OCI-LY3 (cell line): Measurements from ENCODE around the gene AMIGO2.

Source experiments
- H2AFZ ChIP-seq: fragments of 200-600, 300-600 bp; shearing (Covaris generic); 2 replicates; pipeline ENCODE4 v1.6.0; 2014; ENCODE audit warnings: antibody characterized with exemption, low read depth, low read length
- H3K27ac ChIP-seq: fragments of 200-600, 300-600 bp; sonication (generic); 2 replicates; pipeline ENCODE4 v1.5.1; 2014; ENCODE audit warnings: mild to moderate bottlenecking, low read length, moderate library complexity, mixed read lengths
- H3K27me3 ChIP-seq: fragments of 200-600, 300-600 bp; sonication (generic); 2 replicates; pipeline ENCODE4 v1.6.1; 2014; ENCODE audit warnings: low read depth, low read length, mixed read lengths
- H3K36me3 ChIP-seq: fragments of 200-600, 300-600 bp; sonication (generic); replicated peaks from 2 replicates; pipeline ENCODE3; 2014; ENCODE audit warnings: low read depth, low read length, mixed read lengths
- H3K4me1 ChIP-seq: fragments of 300-600, 200-600 bp; sonication (generic); 2 replicates; pipeline ENCODE4 v1.6.1; 2014; ENCODE audit warnings: low read length, mixed read lengths
- H3K4me2 ChIP-seq: fragments of 200-600, 300-600 bp; sonication (generic); 2 replicates; pipeline ENCODE4 v1.6.1; 2014; ENCODE audit warnings: low read length, mixed read lengths
- H3K4me3 ChIP-seq: fragments of 300-600, 200-600 bp; sonication (generic); 2 replicates; pipeline ENCODE4 v1.5.1; 2014; ENCODE audit warnings: antibody characterized with exemption, mild to moderate bottlenecking, low read length, moderate library complexity
- H3K79me2 ChIP-seq: fragments of 300-600, 200-600 bp; shearing (Covaris generic); 2 replicates; pipeline ENCODE4 v1.6.1; 2014; ENCODE audit warnings: mild to moderate bottlenecking, low read length, mixed read lengths
- H3K9ac ChIP-seq: fragments of 300-600, 200-600 bp; shearing (Covaris generic); 2 replicates; pipeline ENCODE4 v1.6.0; 2014; ENCODE audit warnings: mild to moderate bottlenecking, low read length, moderate library complexity
- H3K9me3 ChIP-seq: fragments of 200-600, 300-600 bp; shearing (Covaris generic); 2 replicates; pipeline ENCODE4 v1.6.1; 2014; ENCODE audit warnings: low read length, mixed read lengths; ENCODE audit not compliant: insufficient read depth
- H4K20me1 ChIP-seq: fragments of 200-600, 300-600 bp; sonication (generic); 2 replicates; pipeline ENCODE4 v1.6.1; 2016; ENCODE audit warnings: low read length, mixed read lengths; ENCODE audit not compliant: insufficient read depth
- CTCF ChIP-seq: fragments of 200-600, 300-600 bp; sonication (generic); IDR thresholded peaks from 2 replicates; pipeline ENCODE4 v1.5.1; 2014; ENCODE audit warnings: antibody characterized with exemption, low read length, low read depth
- EZH2phosphoT487 ChIP-seq: fragments of 200-600 bp; shearing (Covaris generic); IDR thresholded peaks from 2 replicates; pipeline ENCODE4 v1.6.1; 2018; ENCODE audit warnings: antibody characterized with exemption, mixed run types, low read depth

The AMIGO2 gene

GRCh38 chr12:47098099-47098498 lies 18.3 kb upstream of the AMIGO2 start:
- Histone ChIP-seq H3K27ac (no peak overlapping the region), H4K20me1 (no peaks in the 10 kb centered on the region), H3K9ac (no peak overlapping the region), H2AFZ (no peak overlapping the region), H3K4me1 (no peaks in the 10 kb centered on the region), H3K4me3 (no peak overlapping the region), H3K79me2 (no peaks in the 10 kb centered on the region), H3K9me3 (no peaks in the 10 kb centered on the region), H3K36me3 (no peaks in the 10 kb centered on the region), H3K27me3 (no peaks in the 10 kb centered on the region), H3K4me2 (no peak overlapping the region)
- no peak for TF ChIP-seq EZH2phosphoT487
- no peak for TF ChIP-seq CTCF

GRCh38 chr12:47097276-47097896 lies 17.6 kb upstream of the AMIGO2 start:
- no peaks in the 10 kb centered on the region for H3K27me3 ChIP-seq
- H3K4me2 ChIP-seq, result no peak overlapping the region
- H3K4me3 ChIP-seq, result no peak overlapping the region
- no peak for TF ChIP-seq CTCF
- no peak overlapping the region for H3K9ac ChIP-seq
- no peaks in the 10 kb centered on the region for H4K20me1 ChIP-seq
- H3K27ac ChIP-seq, result no peak overlapping the region
- H3K36me3 ChIP-seq, result no peaks in the 10 kb centered on the region
- H3K4me1 ChIP-seq, result no peaks in the 10 kb centered on the region
- no peak overlapping the region for H2AFZ ChIP-seq
- no peaks in the 10 kb centered on the region for H3K79me2 ChIP-seq
- no peaks in the 10 kb centered on the region for H3K9me3 ChIP-seq

- H3K9ac ChIP-seq, result no peak overlapping the region
- no peak overlapping the region for H3K4me2 ChIP-seq
- H3K27ac ChIP-seq, result no peak overlapping the region
- H3K4me3 ChIP-seq, result no peak overlapping the region
- TF ChIP-seq CTCF, result no peak
- TF ChIP-seq EZH2phosphoT487, result no peak
- no peaks in the 10 kb centered on the region for H3K9me3 ChIP-seq
- no peaks in the 10 kb centered on the region for H4K20me1 ChIP-seq
- no peaks in the 10 kb centered on the region for H3K79me2 ChIP-seq
- no peaks in the 10 kb centered on the region for H3K36me3 ChIP-seq
- no peaks in the 10 kb centered on the region for H3K4me1 ChIP-seq
- H2AFZ ChIP-seq, result no peak overlapping the region
- H3K27me3 ChIP-seq, result no peaks in the 10 kb centered on the region
These were observed 15.9 kb upstream of the AMIGO2 start for GRCh38 chr12:47095446-47096236.

GRCh38 chr12:47094804-47095203 lies 15.0 kb upstream of the AMIGO2 start:
- H3K27me3 ChIP-seq, result no peaks in the 10 kb centered on the region

More at GRCh38 chr12:47094804-47095203, 15.0 kb upstream of the AMIGO2 start:
- Histone ChIP-seq H3K9me3 (no peaks in the 10 kb centered on the region), H3K27ac (no peak overlapping the region), H3K4me1 (no peaks in the 10 kb centered on the region), H2AFZ (no peak overlapping the region), H4K20me1 (no peaks in the 10 kb centered on the region), H3K4me3 (no peak overlapping the region), H3K9ac (no peak overlapping the region), H3K79me2 (no peaks in the 10 kb centered on the region), H3K4me2 (no peak overlapping the region), H3K36me3 (no peaks in the 10 kb centered on the region)
- no peak for TF ChIP-seq CTCF
- no peak for TF ChIP-seq EZH2phosphoT487
